ENCODE results near the gene ACER3.

Gene ACER3

DNA sequence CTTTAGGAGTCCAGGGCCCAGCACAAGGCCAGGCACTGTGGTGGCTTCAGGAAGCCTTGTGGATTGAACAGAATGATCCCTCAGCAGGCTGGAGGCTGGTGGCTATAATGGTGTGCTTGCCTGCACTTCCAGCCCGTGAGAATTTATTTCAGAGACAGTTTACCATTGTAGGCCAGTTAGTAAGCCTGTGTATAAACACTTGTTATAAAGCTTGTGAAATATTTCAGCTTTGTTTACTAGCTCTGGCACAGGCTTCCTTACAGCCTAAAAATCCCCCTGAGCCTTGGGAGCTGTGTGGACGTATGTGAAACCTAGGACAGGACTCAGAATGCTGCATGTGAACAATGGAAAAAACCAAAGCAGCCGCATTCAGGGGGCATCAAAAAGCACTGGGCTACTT is 26.6 kb upstream of the ACER3 start:
- no peak for DNase-seq (ENCODE audit: low spot score)
- H3K14ac ChIP-seq (ENCODE audit: low read length) = no peak overlapping the region
- no peak overlapping the region for H3K9ac ChIP-seq (ENCODE audit: low read depth, low read length, poor library complexity)
- H2AK5ac ChIP-seq (ENCODE audit: low read depth, low read length) = no peak overlapping the region
- peaks cover 5 to 8% of the 10 kb centered on the region in 2 donors for H3K4me1 ChIP-seq (ENCODE audit: control insufficient read depth in 2 of 2, insufficient read depth in 1 of 2, low read depth in 1 of 2, low read length in 2 of 2)
- H3K4ac ChIP-seq (ENCODE audit: low read length) = no peak overlapping the region
- no peak overlapping the region for H2BK120ac ChIP-seq (ENCODE audit: low read depth, low read length)
- no peak overlapping the region for H4K91ac ChIP-seq (ENCODE audit: low read depth, low read length, poor library complexity)
- no CpG with 5 or more reads among the region's 3 CpGs for WGBS, 2 donors (ENCODE audit: extremely low coverage in 2 of 2, insufficient read length in 2 of 2, insufficient replicate concordance in 1 of 2)
- no peak overlapping the region for H2BK5ac ChIP-seq (ENCODE audit: low read length)
- no peak overlapping the region for H2AFZ ChIP-seq (ENCODE audit: low read length)
- no peak overlapping the region for H2BK15ac ChIP-seq (ENCODE audit: low read length)
- no peaks in the 10 kb centered on the region for H3K27me3 ChIP-seq (ENCODE audit: control insufficient read depth in 3 of 3, insufficient read depth in 3 of 3, low read depth in 1 of 3, low read length in 3 of 3)
- no peak overlapping the region for H3K18ac ChIP-seq (ENCODE audit: low read length)
- no peaks in the 10 kb centered on the region for H3K36me3 ChIP-seq (replicated peaks in 1 of 2; ENCODE audit: control insufficient read depth in 2 of 2, insufficient read depth in 2 of 2, low read length in 2 of 2)
- no peak overlapping the region for H3K27ac ChIP-seq (replicated peaks; ENCODE audit: low read length)
- H3K79me1 ChIP-seq (ENCODE audit: low read depth, low read length) = no peaks in the 10 kb centered on the region
- H3K4me2 ChIP-seq (ENCODE audit: insufficient read depth, low read length, poor library complexity, severe bottlenecking) = no peak overlapping the region
- H4K8ac ChIP-seq (ENCODE audit: low read depth, low read length) = no peak overlapping the region
- H3K23ac ChIP-seq (ENCODE audit: low read depth, low read length, poor library complexity) = no peak overlapping the region
- no peak overlapping the region for H2BK12ac ChIP-seq (ENCODE audit: low read length)
- no peaks in the 10 kb centered on the region for H3K9me3 ChIP-seq (replicated peaks in 1 of 2; ENCODE audit: control insufficient read depth in 2 of 2, insufficient read depth in 1 of 2, low read depth in 1 of 2, low read length in 2 of 2)
- H3K4me3 ChIP-seq (ENCODE audit: low read length in 2 of 2) = no peak overlapping the region

- Histone ChIP-seq H2AFZ (ENCODE audit: low read length) (no peak overlapping the region), H3K23ac (ENCODE audit: low read depth, low read length, poor library complexity) (no peak overlapping the region), H3K9me3 (replicated peaks in 1 of 2; ENCODE audit: control insufficient read depth in 2 of 2, insufficient read depth in 1 of 2, low read depth in 1 of 2, low read length in 2 of 2) (no peaks in the 10 kb centered on the region), H3K36me3 (replicated peaks in 1 of 2; ENCODE audit: control insufficient read depth in 2 of 2, insufficient read depth in 2 of 2, low read length in 2 of 2) (no peaks in the 10 kb centered on the region), H3K18ac (ENCODE audit: low read length) (no peak overlapping the region), H3K4me1 (ENCODE audit: control insufficient read depth in 2 of 2, insufficient read depth in 1 of 2, low read depth in 1 of 2, low read length in 2 of 2) (peaks cover 7 to 12% of the 10 kb centered on the region in 2 donors), H4K91ac (ENCODE audit: low read depth, low read length, poor library complexity) (no peak overlapping the region), H3K4me3 (ENCODE audit: low read length in 2 of 2) (no peak overlapping the region), H3K27me3 (ENCODE audit: control insufficient read depth in 3 of 3, insufficient read depth in 3 of 3, low read depth in 1 of 3, low read length in 3 of 3) (no peaks in the 10 kb centered on the region), H3K4ac (ENCODE audit: low read length) (no peak overlapping the region), H3K14ac (ENCODE audit: low read length) (no peak overlapping the region), H2BK15ac (ENCODE audit: low read length) (no peak overlapping the region), H4K8ac (ENCODE audit: low read depth, low read length) (no peak overlapping the region), H2BK120ac (ENCODE audit: low read depth, low read length) (no peak overlapping the region), H3K79me1 (ENCODE audit: low read depth, low read length) (no peaks in the 10 kb centered on the region), H2BK12ac (ENCODE audit: low read length) (no peak overlapping the region), H3K27ac (replicated peaks; ENCODE audit: low read length) (no peak overlapping the region), H3K4me2 (ENCODE audit: insufficient read depth, low read length, poor library complexity, severe bottlenecking) (no peak overlapping the region), H3K9ac (ENCODE audit: low read depth, low read length, poor library complexity) (no peak overlapping the region), H2BK5ac (ENCODE audit: low read length) (no peak overlapping the region), H2AK5ac (ENCODE audit: low read depth, low read length) (no peak overlapping the region)
- no peak for DNase-seq (ENCODE audit: low spot score)
- no CpG with 5 or more reads among the region's 2 CpGs for WGBS, 2 donors (ENCODE audit: extremely low coverage in 2 of 2, insufficient read length in 2 of 2, insufficient replicate concordance in 1 of 2)
Observed at GRCh38 chr11:76835036-76835435, 25.7 kb upstream of the ACER3 start.

- Histone ChIP-seq H3K79me1 (ENCODE audit: low read depth, low read length) (no peaks in the 10 kb centered on the region), H3K4ac (ENCODE audit: low read length) (no peak overlapping the region), H3K4me1 (ENCODE audit: control insufficient read depth in 2 of 2, insufficient read depth in 1 of 2, low read depth in 1 of 2, low read length in 2 of 2) (peaks cover 7 to 12% of the 10 kb centered on the region in 2 donors), H4K91ac (ENCODE audit: low read depth, low read length, poor library complexity) (no peak overlapping the region), H2BK15ac (ENCODE audit: low read length) (no peak overlapping the region), H3K14ac (ENCODE audit: low read length) (no peak overlapping the region), H3K27me3 (ENCODE audit: control insufficient read depth in 3 of 3, insufficient read depth in 3 of 3, low read depth in 1 of 3, low read length in 3 of 3) (no peaks in the 10 kb centered on the region), H3K4me3 (ENCODE audit: low read length in 2 of 2) (no peak overlapping the region), H2AFZ (ENCODE audit: low read length) (no peak overlapping the region), H3K4me2 (ENCODE audit: insufficient read depth, low read length, poor library complexity, severe bottlenecking) (no peak overlapping the region), H3K27ac (replicated peaks; ENCODE audit: low read length) (no peak overlapping the region), H2AK5ac (ENCODE audit: low read depth, low read length) (no peak overlapping the region), H2BK120ac (ENCODE audit: low read depth, low read length) (no peak overlapping the region), H2BK5ac (ENCODE audit: low read length) (no peak overlapping the region), H3K9me3 (replicated peaks in 1 of 2; ENCODE audit: control insufficient read depth in 2 of 2, insufficient read depth in 1 of 2, low read depth in 1 of 2, low read length in 2 of 2) (no peaks in the 10 kb centered on the region), H3K18ac (ENCODE audit: low read length) (no peak overlapping the region), H4K8ac (ENCODE audit: low read depth, low read length) (no peak overlapping the region), H3K23ac (ENCODE audit: low read depth, low read length, poor library complexity) (no peak overlapping the region), H3K36me3 (replicated peaks in 1 of 2; ENCODE audit: control insufficient read depth in 2 of 2, insufficient read depth in 2 of 2, low read length in 2 of 2) (no peaks in the 10 kb centered on the region), H2BK12ac (ENCODE audit: low read length) (no peak overlapping the region), H3K9ac (ENCODE audit: low read depth, low read length, poor library complexity) (no peak overlapping the region)
- no peak for DNase-seq (ENCODE audit: low spot score)
- no CpG with 5 or more reads among the region's 5 CpGs for WGBS, 2 donors (ENCODE audit: extremely low coverage in 2 of 2, insufficient read length in 2 of 2, insufficient replicate concordance in 1 of 2)
Observed at GRCh38 chr11:76835928-76836612, 24.6 kb upstream of the ACER3 start.

DNA sequence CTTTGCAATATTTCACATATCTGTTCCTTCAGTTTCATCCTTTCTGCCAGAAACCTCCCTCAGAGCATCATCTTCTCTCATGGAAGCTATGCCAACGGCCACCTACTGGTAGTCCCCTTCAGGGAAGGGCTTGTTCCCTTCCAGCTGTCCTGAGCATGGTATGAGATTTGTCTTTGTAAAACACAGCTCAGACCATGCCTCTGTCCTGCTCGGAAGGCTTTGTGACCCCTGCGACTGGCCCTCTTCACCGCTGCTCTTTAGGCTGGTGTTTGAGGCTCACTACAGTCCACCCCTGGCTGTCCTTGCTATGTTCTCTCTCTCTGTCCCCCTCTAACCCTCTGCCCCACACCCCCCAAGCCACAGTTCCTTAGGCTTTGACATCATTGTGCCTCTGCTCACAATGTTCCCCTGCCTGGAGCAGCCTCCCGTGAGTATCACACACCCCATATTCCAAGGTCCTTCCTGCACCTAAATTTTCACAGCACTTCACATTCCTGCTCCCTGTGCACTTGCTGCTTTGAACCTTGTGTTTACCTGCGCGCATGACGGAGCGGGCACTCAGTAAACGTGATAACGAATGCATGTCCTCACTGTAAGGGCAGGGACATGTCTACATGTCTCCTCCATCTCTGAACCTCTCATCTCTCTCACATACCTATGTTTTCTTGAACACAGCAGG is 24.0 kb upstream of the ACER3 start:
- Histone ChIP-seq H2BK12ac (ENCODE audit: low read length) (no peak overlapping the region), H3K4me1 (ENCODE audit: control insufficient read depth in 2 of 2, insufficient read depth in 1 of 2, low read depth in 1 of 2, low read length in 2 of 2) (peaks cover 11 to 12% of the 10 kb centered on the region in 2 donors), H2AK5ac (ENCODE audit: low read depth, low read length) (no peak overlapping the region), H3K4me2 (ENCODE audit: insufficient read depth, low read length, poor library complexity, severe bottlenecking) (no peak overlapping the region), H3K4me3 (ENCODE audit: low read length in 2 of 2) (no peak overlapping the region), H3K79me1 (ENCODE audit: low read depth, low read length) (no peaks in the 10 kb centered on the region), H3K27ac (replicated peaks; ENCODE audit: low read length) (no peak overlapping the region), H3K9ac (ENCODE audit: low read depth, low read length, poor library complexity) (no peak overlapping the region), H2BK120ac (ENCODE audit: low read depth, low read length) (no peak overlapping the region), H2BK15ac (ENCODE audit: low read length) (no peak overlapping the region), H2BK5ac (ENCODE audit: low read length) (no peak overlapping the region), H3K4ac (ENCODE audit: low read length) (no peak overlapping the region), H2AFZ (ENCODE audit: low read length) (no peak overlapping the region), H4K91ac (ENCODE audit: low read depth, low read length, poor library complexity) (no peak overlapping the region), H3K36me3 (replicated peaks in 1 of 2; ENCODE audit: control insufficient read depth in 2 of 2, insufficient read depth in 2 of 2, low read length in 2 of 2) (no peaks in the 10 kb centered on the region), H3K14ac (ENCODE audit: low read length) (no peak overlapping the region), H3K27me3 (ENCODE audit: control insufficient read depth in 3 of 3, insufficient read depth in 3 of 3, low read depth in 1 of 3, low read length in 3 of 3) (no peaks in the 10 kb centered on the region), H3K23ac (ENCODE audit: low read depth, low read length, poor library complexity) (no peak overlapping the region), H3K9me3 (replicated peaks in 1 of 2; ENCODE audit: control insufficient read depth in 2 of 2, insufficient read depth in 1 of 2, low read depth in 1 of 2, low read length in 2 of 2) (no peaks in the 10 kb centered on the region), H4K8ac (ENCODE audit: low read depth, low read length) (peak overlapping the region; percentile 78), H3K18ac (ENCODE audit: low read length) (peak overlapping the region; percentile 39)
- no CpG with 5 or more reads among the region's 11 CpGs for WGBS, 2 donors (ENCODE audit: extremely low coverage in 2 of 2, insufficient read length in 2 of 2, insufficient replicate concordance in 1 of 2)
- no peak for DNase-seq (ENCODE audit: low spot score)
